ENCODE measurements around the gene HEXB. TPM values are rescaled to one million over a fixed set of nuclear protein-coding genes. Genes with fewer than 3 reads are reported as not detected.

Gene HEXB
- polyA plus RNA-seq, 3 donors from 2014 or later: 122 to 199 (median 128) TPM

Other genes with a start within 250 kb of the HEXB start
- gene ENC1, start 44.5 kb upstream of the HEXB start, polyA plus RNA-seq: 10 to 100 TPM in 2 of 3 donors, 1 to 10 TPM in 1; 5.4 to 17.2 (median 12.7) TPM
- 10 to 100 TPM in 1 of 3 donors, 1 to 10 TPM in 2; 7.4 to 13.6 (median 7.5) TPM for gene GFM2, start 81.9 kb downstream of the HEXB start, polyA plus RNA-seq
- 10 to 100 TPM; 23.8 to 55.2 (median 39.1) TPM for gene NSA2, start 82.0 kb downstream of the HEXB start, polyA plus RNA-seq
- 10 to 100 TPM in 1 of 3 donors, 1 to 10 TPM in 2; 2.2 to 13.8 (median 6.8) TPM for gene FAM169A, start 181.2 kb downstream of the HEXB start, polyA plus RNA-seq